KMS-11 (cell line): ENCODE measurements around the gene DHTKD1.

Experiments
- H2AFZ ChIP-seq: fragments of 200-600 bp; sonication (generic); 2 replicates; pipeline ENCODE4 v1.6.1; 2016; ENCODE audit warnings: antibody characterized with exemption, mixed run types, low read depth
- H3K27ac ChIP-seq: fragments of 200-600 bp; sonication (generic); 2 replicates; pipeline ENCODE4 v1.6.1; 2016; ENCODE audit warnings: mild to moderate bottlenecking, mixed run types
- H3K27me3 ChIP-seq: fragments of 200-600 bp; sonication (generic); 2 replicates; pipeline ENCODE4 v1.6.1; 2017; ENCODE audit warnings: mild to moderate bottlenecking, low read depth, mixed run types, moderate library complexity; ENCODE audit not compliant: insufficient read depth
- H3K36me3 ChIP-seq: fragments of 200-600 bp; sonication (generic); 2 replicates; pipeline ENCODE4 v1.6.1; 2017; ENCODE audit warnings: mild to moderate bottlenecking, mixed run types; ENCODE audit not compliant: insufficient read depth
- H3K4me1 ChIP-seq: fragments of 200-600 bp; sonication (generic); 2 replicates; pipeline ENCODE4 v1.6.1; 2016; ENCODE audit warnings: mild to moderate bottlenecking, low read depth, mixed run types; ENCODE audit not compliant: poor library complexity, severe bottlenecking
- H3K4me2 ChIP-seq: fragments of 200-600 bp; sonication (generic); 2 replicates; pipeline ENCODE4 v1.7.0; 2016; ENCODE audit warnings: mild to moderate bottlenecking, mixed run types
- H3K4me3 ChIP-seq: fragments of 200-600 bp; sonication (generic); IDR thresholded peaks from 2 replicates; pipeline ENCODE4 v1.6.1; 2017; ENCODE audit warnings: low read depth, low read length, mixed read lengths; ENCODE audit not compliant: insufficient read depth
- H3K79me2 ChIP-seq: fragments of 200-600 bp; sonication (generic); 2 replicates; pipeline ENCODE4 v1.6.1; 2016; ENCODE audit warnings: low read depth, mixed run types; ENCODE audit not compliant: insufficient read depth
- H3K9ac ChIP-seq: fragments of 200-600 bp; sonication (generic); 2 replicates; pipeline ENCODE4 v1.6.1; 2016; ENCODE audit warnings: mild to moderate bottlenecking, mixed run types
- H4K20me1 ChIP-seq: fragments of 200-600 bp; sonication (generic); 2 replicates; pipeline ENCODE4 v1.6.1; 2016; ENCODE audit warnings: mild to moderate bottlenecking, mixed run types; ENCODE audit not compliant: insufficient read depth
- CTCF ChIP-seq: fragments of 200-600 bp; sonication (generic); conservative IDR thresholded peaks from 2 replicates; pipeline ENCODE4 v1.6.1; 2017; ENCODE audit warnings: low read depth, mild to moderate bottlenecking, antibody characterized with exemption, low read length, moderate library complexity, mixed read lengths

Gene DHTKD1

GRCh38 chr10:12045596-12045995, 23.2 kb upstream of the DHTKD1 start:
- Histone ChIP-seq H3K36me3 (no peaks in the 10 kb centered on the region), H3K4me1 (peaks cover 54% of the 10 kb centered on the region), H2AFZ (no peak overlapping the region), H3K4me2 (no peak overlapping the region), H3K27me3 (no peaks in the 10 kb centered on the region), H4K20me1 (no peaks in the 10 kb centered on the region), H3K4me3 (no peak overlapping the region), H3K9ac (no peak overlapping the region), H3K27ac (no peak overlapping the region; the same call in 1 of the 2 replicates), H3K79me2 (peaks cover 20% of the 10 kb centered on the region)
- TF ChIP-seq CTCF = no peak

DNA sequence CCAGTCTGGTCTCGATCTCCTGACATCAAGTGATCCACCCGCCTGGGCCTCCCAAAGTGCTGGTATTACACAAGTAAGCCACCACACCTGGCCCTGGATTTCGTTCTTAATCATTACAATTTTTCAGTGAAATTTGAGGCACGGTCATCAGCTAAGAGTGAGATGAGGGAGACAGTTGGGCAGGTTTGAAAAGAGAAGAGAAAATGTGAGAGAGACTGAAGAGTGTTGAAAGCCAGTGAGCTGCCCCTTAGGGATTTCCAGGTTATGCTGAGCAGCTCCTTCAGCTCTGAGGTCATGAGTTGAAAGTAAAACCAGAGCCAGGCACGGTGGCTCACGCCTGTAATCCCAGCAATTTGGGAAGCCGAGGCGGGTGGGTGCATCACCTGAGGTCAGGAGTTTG, 20.2 kb upstream of the DHTKD1 start:
- Histone ChIP-seq H3K36me3 (no peaks in the 10 kb centered on the region), H3K4me3 (no peak overlapping the region), H3K27ac (peak overlapping the region; percentile 32; the same call in 1 of the 2 replicates), H3K79me2 (no peaks in the 10 kb centered on the region), H3K4me1 (peaks cover 55% of the 10 kb centered on the region), H4K20me1 (no peaks in the 10 kb centered on the region), H3K27me3 (no peaks in the 10 kb centered on the region), H3K4me2 (peak overlapping the region; percentile 13; the same call in 1 of the 2 replicates), H2AFZ (peak overlapping the region; percentile 36; the same call in 1 of the 2 replicates), H3K9ac (no peak overlapping the region)
- TF ChIP-seq CTCF = no peak

DNA sequence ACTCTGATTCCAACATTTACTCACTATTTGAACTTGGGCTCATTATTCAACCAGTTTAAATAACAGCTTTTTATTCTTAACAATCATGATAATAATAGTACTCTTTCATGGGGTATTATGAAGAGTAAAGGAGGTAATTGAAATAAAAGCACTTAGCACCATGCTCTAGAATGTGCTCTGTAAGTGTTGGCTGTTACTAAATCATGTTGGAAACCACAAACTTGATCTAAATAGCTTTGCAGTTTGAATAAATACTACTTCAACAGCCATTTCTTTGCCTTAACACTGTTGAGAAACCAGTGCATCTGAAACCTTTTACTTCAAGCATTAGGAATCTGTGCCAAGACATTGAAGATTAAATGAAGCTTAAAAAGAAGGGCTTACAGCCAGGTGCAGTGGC, 18.2 kb upstream of the DHTKD1 start:
- Histone ChIP-seq H3K4me2 (no peak overlapping the region; the same call in 1 of the 2 replicates), H3K79me2 (no peaks in the 10 kb centered on the region), H3K4me1 (peaks cover 40% of the 10 kb centered on the region), H3K27me3 (no peaks in the 10 kb centered on the region), H3K36me3 (no peaks in the 10 kb centered on the region), H3K27ac (no peak overlapping the region), H4K20me1 (no peaks in the 10 kb centered on the region), H3K9ac (no peak overlapping the region), H2AFZ (no peak overlapping the region), H3K4me3 (no peak overlapping the region)
- TF ChIP-seq CTCF = no peak

DNA sequence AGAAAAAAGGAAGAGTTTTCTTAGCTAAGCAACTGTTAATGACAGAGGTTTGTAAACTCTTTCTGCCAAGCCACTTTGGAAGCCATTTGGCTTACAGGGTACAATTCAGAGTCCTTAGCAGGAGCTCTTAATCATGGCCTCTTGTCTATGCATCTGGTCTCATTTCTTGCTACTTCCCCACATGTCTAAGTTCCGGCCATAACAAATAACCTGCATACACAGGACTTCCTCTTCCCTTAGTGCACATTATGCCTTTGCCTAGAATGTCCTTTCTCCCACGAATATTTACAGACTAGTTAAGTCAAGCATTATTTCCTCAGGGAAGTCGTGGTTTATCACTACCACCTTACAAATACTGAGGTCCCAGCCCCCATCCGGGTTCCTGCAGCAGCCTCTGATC, 17.5 kb upstream of the DHTKD1 start:
- no peaks in the 10 kb centered on the region for H3K79me2 ChIP-seq
- no peak overlapping the region for H3K4me3 ChIP-seq
- TF ChIP-seq CTCF = no peak
- 0 out of 2 replicates have a peak overlapping the region, but pooled peaks have one; percentile 1 for H2AFZ ChIP-seq
- H3K4me1 ChIP-seq = peaks cover 36% of the 10 kb centered on the region
- H3K36me3 ChIP-seq = no peaks in the 10 kb centered on the region
- H4K20me1 ChIP-seq = no peaks in the 10 kb centered on the region
- H3K27me3 ChIP-seq = no peaks in the 10 kb centered on the region
- no peak overlapping the region for H3K4me2 ChIP-seq
- H3K27ac ChIP-seq = no peak overlapping the region
- no peak overlapping the region for H3K9ac ChIP-seq

GRCh38 chr10:12055732-12056131, 13.0 kb upstream of the DHTKD1 start:
- H3K27ac ChIP-seq = no peak overlapping the region
- peaks cover 13% of the 10 kb centered on the region for H3K4me1 ChIP-seq
- H3K36me3 ChIP-seq = no peaks in the 10 kb centered on the region
- no peaks in the 10 kb centered on the region for H4K20me1 ChIP-seq
- H3K4me3 ChIP-seq = no peak overlapping the region
- H3K4me2 ChIP-seq = no peak overlapping the region
- H3K79me2 ChIP-seq = no peaks in the 10 kb centered on the region
- H2AFZ ChIP-seq = no peak overlapping the region
- no peaks in the 10 kb centered on the region for H3K27me3 ChIP-seq
- no peak overlapping the region for H3K9ac ChIP-seq
- no peak for TF ChIP-seq CTCF
